Measurements from ENCODE around the gene ARSG. TPM values are rescaled to one million over a fixed set of nuclear protein-coding genes. Genes with fewer than 3 reads are reported as not detected.

Gene ARSG
- total and polyA plus RNA-seq, 2 of the 13 experiments (the other 11 are each of a cell fraction or from before 2014, with no cell fraction given), result 3.7 to 15.2 TPM

DNA sequence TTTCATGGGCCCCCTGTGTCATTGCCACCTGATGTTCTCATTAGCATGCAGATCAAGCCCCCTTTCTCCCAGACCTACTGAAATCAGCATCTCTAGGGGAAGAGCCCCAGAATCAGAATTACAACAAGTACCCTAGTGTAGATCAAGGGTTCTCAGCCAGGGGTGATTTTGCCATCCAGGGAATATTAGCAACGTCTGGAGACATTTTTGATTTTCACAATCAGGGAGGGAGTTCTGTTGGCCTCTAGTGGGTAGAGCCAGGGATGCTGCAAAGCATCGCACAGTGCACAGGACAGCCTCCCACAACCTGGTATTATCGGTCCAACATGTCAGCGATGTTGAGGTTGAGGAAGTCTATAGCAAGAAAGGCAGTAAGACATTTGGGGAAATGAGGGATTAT, 36.1 kb upstream of the ARSG start:
- CTCF ChIA-PET (ENCODE audit: low intra/inter-chr PET ratio, low total read pairs), result no interaction called here
- no peak overlapping the region for H3K4me3 ChIP-seq (replicated peaks in 1 of 3; ENCODE audit: insufficient read depth in 1 of 3, low read depth in 2 of 3, low read length in 3 of 3)
- DNase-seq (ENCODE audit: low spot score) (no peak), ATAC-seq (peak; percentile 42; the same call in 2 of the 3 replicates), FAIRE-seq (no peak)
- no peak overlapping the region for H2AFZ ChIP-seq (ENCODE audit: low read length)
- H3K9me3 ChIP-seq (ENCODE audit: low read length), result no peaks in the 10 kb centered on the region
- peaks cover 1 to 3% of the 10 kb centered on the region in 2 experiments; a peak in 3 of 5 replicates for H3K36me3 ChIP-seq (replicated peaks in 1 of 2; ENCODE audit: control insufficient read depth in 1 of 2, insufficient read depth in 2 of 2, low read length in 2 of 2)
- H3K27me3 ChIP-seq (ENCODE audit: control insufficient read depth in 1 of 2, insufficient read depth in 2 of 2, low read length in 2 of 2), result no peaks in the 10 kb centered on the region
- intact Hi-C loops (cut with micrococcal nuclease; ENCODE audit: unreplicated experiment) (no loop called here), in situ Hi-C loops (cut with HindIII; ENCODE audit: extremely low pct_ligation_motif_present, low pct_unique_long_range_greater_than_20kb) (no loop called here)
- no TSS peak for BruUV-seq (replicated peaks)
- POLR2A ChIA-PET, result interaction anchor here (1.2 kb wide), 1 partner anchor 8 kb away, joined by 7 read pairs; the partner anchor contains the start of gene AMZ2
- 82% methylated on average over 4 of the region's 4 CpGs for WGBS (ENCODE audit: low lambda C conversion rate)
- H3K79me2 ChIP-seq (ENCODE audit: insufficient read depth, low read length), result no peaks in the 10 kb centered on the region
- no peak overlapping the region for H3K4me2 ChIP-seq (ENCODE audit: low read depth, low read length)
- H4K20me1 ChIP-seq (ENCODE audit: insufficient read depth, low read length), result no peaks in the 10 kb centered on the region
- no peak overlapping the region for H3K27ac ChIP-seq (ENCODE audit: extremely low read length, insufficient read depth, low read length)
- H3K4me1 ChIP-seq (ENCODE audit: insufficient read depth, low read length), result peaks cover 19% of the 10 kb centered on the region
- H3K9ac ChIP-seq (ENCODE audit: insufficient read depth, low read depth, low read length), result no peak overlapping the region
- TF ChIP-seq DR1 (CRISPR knock-in tag; IDR thresholded peaks at IDR 0.05) (no peak), ZNF589 (CRISPR knock-in tag; conservative IDR thresholded peaks at IDR 0.05) (no peak), IKZF4 (CRISPR knock-in tag; IDR thresholded peaks at IDR 0.05; ENCODE audit: borderline replicate concordance, low read depth, not compliant biosample characterization) (no peak), ZNF777 (CRISPR knock-in tag; IDR thresholded peaks at IDR 0.05) (no peak), ZNF232 (CRISPR knock-in tag; IDR thresholded peaks at IDR 0.05; ENCODE audit: borderline replicate concordance) (no peak), ATF7 (IDR thresholded peaks at IDR 0.05) (no peak), ATF7 (CRISPR knock-in tag; IDR thresholded peaks at IDR 0.05) (no peak), ZNF292 (CRISPR knock-in tag; IDR thresholded peaks at IDR 0.05; ENCODE audit: borderline replicate concordance, low read depth) (no peak), RNF2 (conservative IDR thresholded peaks at IDR 0.05; ENCODE audit: low read depth) (no peak), ZNF547 (CRISPR knock-in tag; IDR thresholded peaks at IDR 0.05) (0 out of 2 replicates have a peak, but pooled peaks have one; percentile 37), THAP11 (CRISPR knock-in tag; IDR thresholded peaks at IDR 0.05) (no peak), ZNF878 (CRISPR knock-in tag; IDR thresholded peaks at IDR 0.05) (no peak), ISX (CRISPR knock-in tag; conservative IDR thresholded peaks at IDR 0.05) (no peak), GPN1 (CRISPR knock-in tag; IDR thresholded peaks at IDR 0.05; ENCODE audit: borderline replicate concordance) (no peak), ZNF674 (CRISPR knock-in tag; IDR thresholded peaks at IDR 0.05; ENCODE audit: low read depth) (no peak), CEBPG (CRISPR knock-in tag; IDR thresholded peaks at IDR 0.05) (no peak), ZNF615 (CRISPR knock-in tag; IDR thresholded peaks at IDR 0.05; ENCODE audit: borderline replicate concordance) (no peak), SRSF1 (optimal IDR thresholded peaks at IDR 0.05; ENCODE audit: low read depth, low read length) (no peak)
- TF ChIP-seq, protein P1, sequence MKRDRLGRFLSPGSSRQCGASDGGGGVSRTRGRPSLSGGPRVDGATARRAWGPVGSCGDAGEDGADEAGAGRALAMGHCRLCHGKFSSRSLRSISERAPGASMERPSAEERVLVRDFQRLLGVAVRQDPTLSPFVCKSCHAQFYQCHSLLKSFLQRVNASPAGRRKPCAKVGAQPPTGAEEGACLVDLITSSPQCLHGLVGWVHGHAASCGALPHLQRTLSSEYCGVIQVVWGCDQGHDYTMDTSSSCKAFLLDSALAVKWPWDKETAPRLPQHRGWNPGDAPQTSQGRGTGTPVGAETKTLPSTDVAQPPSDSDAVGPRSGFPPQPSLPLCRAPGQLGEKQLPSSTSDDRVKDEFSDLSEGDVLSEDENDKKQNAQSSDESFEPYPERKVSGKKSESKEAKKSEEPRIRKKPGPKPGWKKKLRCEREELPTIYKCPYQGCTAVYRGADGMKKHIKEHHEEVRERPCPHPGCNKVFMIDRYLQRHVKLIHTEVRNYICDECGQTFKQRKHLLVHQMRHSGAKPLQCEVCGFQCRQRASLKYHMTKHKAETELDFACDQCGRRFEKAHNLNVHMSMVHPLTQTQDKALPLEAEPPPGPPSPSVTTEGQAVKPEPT (CRISPR knock-in tag; IDR thresholded peaks at IDR 0.05; ENCODE audit: low read depth), result no peak
- TF ChIP-seq, protein P2, sequence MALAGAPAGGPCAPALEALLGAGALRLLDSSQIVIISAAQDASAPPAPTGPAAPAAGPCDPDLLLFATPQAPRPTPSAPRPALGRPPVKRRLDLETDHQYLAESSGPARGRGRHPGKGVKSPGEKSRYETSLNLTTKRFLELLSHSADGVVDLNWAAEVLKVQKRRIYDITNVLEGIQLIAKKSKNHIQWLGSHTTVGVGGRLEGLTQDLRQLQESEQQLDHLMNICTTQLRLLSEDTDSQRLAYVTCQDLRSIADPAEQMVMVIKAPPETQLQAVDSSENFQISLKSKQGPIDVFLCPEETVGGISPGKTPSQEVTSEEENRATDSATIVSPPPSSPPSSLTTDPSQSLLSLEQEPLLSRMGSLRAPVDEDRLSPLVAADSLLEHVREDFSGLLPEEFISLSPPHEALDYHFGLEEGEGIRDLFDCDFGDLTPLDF (CRISPR knock-in tag; IDR thresholded peaks at IDR 0.05), result no peak
- TF ChIP-seq, protein P3, sequence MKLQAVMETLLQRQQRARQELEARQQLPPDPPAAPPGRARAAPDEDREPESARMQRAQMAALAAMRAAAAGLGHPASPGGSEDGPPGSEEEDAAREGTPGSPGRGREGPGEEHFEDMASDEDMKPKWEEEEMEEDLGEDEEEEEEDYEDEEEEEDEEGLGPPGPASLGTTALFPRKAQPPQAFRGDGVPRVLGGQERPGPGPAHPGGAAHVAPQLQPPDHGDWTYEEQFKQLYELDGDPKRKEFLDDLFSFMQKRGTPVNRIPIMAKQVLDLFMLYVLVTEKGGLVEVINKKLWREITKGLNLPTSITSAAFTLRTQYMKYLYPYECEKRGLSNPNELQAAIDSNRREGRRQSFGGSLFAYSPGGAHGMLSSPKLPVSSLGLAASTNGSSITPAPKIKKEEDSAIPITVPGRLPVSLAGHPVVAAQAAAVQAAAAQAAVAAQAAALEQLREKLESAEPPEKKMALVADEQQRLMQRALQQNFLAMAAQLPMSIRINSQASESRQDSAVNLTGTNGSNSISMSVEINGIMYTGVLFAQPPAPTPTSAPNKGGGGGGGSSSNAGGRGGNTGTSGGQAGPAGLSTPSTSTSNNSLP (IDR thresholded peaks at IDR 0.05; ENCODE audit: low read depth, low read length), result no peak
- TF ChIP-seq, protein P4, sequence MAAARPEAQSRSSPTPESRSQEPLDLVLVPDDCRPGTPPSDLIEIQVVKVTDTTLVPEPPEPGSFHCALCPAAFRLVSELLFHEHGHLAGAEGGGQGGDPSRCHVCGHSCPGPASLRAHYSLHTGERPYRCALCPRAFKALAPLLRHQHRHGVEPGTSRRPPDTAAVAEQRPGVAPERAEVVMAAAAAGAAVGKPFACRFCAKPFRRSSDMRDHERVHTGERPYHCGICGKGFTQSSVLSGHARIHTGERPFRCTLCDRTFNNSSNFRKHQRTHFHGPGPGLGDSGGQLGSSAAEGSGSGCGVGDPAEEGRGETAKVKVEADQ (CRISPR knock-in tag; IDR thresholded peaks at IDR 0.05; ENCODE audit: borderline replicate concordance), result 0 out of 2 replicates have a peak, but pooled peaks have one; percentile 8
